H1 (cell line): ENCODE measurements around the gene DPYSL4.

Source experiments
- CEBPB ChIP-seq: IDR thresholded peaks from 2 replicates; pipeline ENCODE4 v1.6.1; 2012; ENCODE audit warnings: low read depth, low read length
- FOSL1 ChIP-seq: IDR thresholded peaks from 2 replicates; pipeline ENCODE4 v1.6.1; 2011; ENCODE audit warnings: mild to moderate bottlenecking, low read depth, low read length, moderate library complexity; ENCODE audit not compliant: insufficient read depth
- GTF2F1 ChIP-seq: IDR thresholded peaks from 2 replicates; pipeline ENCODE4 v1.6.1; 2012; ENCODE audit warnings: low read depth, low read length, improper control_type of control experiment, borderline replicate concordance
- NRF1 ChIP-seq: IDR thresholded peaks from 2 replicates; pipeline ENCODE4 v1.6.1; 2011; ENCODE audit warnings: mild to moderate bottlenecking, low read depth, low read length, improper control_type of control experiment
- POLR2A ChIP-seq, 2 experiments: IDR thresholded peaks; 1 replicate in 1 of 2; 2 replicates in 1 of 2; pipeline ENCODE4 v1.6.1; 2011; ENCODE audit warnings: low read depth in 2 of 2, low read length in 2 of 2, mild to moderate bottlenecking in 2 of 2; ENCODE audit errors: control extremely low read depth in 1 of 2
- SAP30 ChIP-seq: fragments of 300-600 bp; sonication (generic); IDR thresholded peaks from 2 replicates; pipeline ENCODE4 v1.7.1; 2012; ENCODE audit warnings: low read length, moderate library complexity, mild to moderate bottlenecking, inconsistent platforms; ENCODE audit not compliant: insufficient read depth, insufficient replicate concordance
- TF ChIP-seq, protein P1 (sequence below), 3 experiments: IDR thresholded peaks; 1 replicate in 2 of 3; 2 replicates in 1 of 3; pipeline versions ENCODE4 v1.5.1 to v1.6.1; 2011; ENCODE audit warnings: low read length in 3 of 3, mild to moderate bottlenecking in 3 of 3, inconsistent platforms in 2 of 3, low read depth in 1 of 3, moderate library complexity in 1 of 3; ENCODE audit not compliant: insufficient read depth in 1 of 3; ENCODE audit errors: control extremely low read depth in 1 of 3
- TF ChIP-seq, protein P2 (sequence below): IDR thresholded peaks from 2 replicates; pipeline ENCODE4 v1.6.1; 2012; ENCODE audit warnings: low read length, inconsistent platforms
- TF ChIP-seq, protein P3 (sequence below): IDR thresholded peaks from 2 replicates; pipeline ENCODE4 v1.6.1; 2012; ENCODE audit warnings: inconsistent platforms

DNA sequence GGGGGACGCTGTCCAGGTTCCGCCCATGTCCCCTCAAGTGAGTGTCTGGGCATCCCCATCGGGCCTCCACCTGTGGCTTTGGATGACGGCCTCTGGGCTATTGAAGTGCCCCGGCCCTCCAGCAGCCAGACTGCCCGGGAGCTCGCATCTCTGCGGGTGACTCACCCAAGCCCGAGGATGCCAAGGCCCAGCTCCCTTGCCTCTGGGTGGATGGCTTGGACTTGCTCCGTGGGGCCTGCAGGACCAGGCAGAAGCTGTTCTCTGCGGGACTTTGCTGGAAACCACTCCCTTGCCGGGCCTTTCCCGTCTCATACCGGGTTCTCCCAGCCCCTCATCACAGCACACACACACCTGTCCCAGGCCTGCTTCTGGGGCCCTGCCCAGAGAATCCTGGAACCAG is 22.4 kb downstream of the DPYSL4 start:
- no peak for TF ChIP-seq POLR2A (IDR thresholded peaks at IDR 0.05; ENCODE audit: control extremely low read depth in 1 of 2, low read depth in 2 of 2, low read length in 2 of 2)
- TF ChIP-seq, protein P1, sequence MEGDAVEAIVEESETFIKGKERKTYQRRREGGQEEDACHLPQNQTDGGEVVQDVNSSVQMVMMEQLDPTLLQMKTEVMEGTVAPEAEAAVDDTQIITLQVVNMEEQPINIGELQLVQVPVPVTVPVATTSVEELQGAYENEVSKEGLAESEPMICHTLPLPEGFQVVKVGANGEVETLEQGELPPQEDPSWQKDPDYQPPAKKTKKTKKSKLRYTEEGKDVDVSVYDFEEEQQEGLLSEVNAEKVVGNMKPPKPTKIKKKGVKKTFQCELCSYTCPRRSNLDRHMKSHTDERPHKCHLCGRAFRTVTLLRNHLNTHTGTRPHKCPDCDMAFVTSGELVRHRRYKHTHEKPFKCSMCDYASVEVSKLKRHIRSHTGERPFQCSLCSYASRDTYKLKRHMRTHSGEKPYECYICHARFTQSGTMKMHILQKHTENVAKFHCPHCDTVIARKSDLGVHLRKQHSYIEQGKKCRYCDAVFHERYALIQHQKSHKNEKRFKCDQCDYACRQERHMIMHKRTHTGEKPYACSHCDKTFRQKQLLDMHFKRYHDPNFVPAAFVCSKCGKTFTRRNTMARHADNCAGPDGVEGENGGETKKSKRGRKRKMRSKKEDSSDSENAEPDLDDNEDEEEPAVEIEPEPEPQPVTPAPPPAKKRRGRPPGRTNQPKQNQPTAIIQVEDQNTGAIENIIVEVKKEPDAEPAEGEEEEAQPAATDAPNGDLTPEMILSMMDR (IDR thresholded peaks at IDR 0.05; ENCODE audit: control extremely low read depth in 1 of 3, insufficient read depth in 1 of 3, low read depth in 1 of 3, low read length in 3 of 3) = no peak
- TF ChIP-seq SAP30 = no peak
- no peak for TF ChIP-seq FOSL1
- TF ChIP-seq CEBPB = no peak
- TF ChIP-seq, protein P2, sequence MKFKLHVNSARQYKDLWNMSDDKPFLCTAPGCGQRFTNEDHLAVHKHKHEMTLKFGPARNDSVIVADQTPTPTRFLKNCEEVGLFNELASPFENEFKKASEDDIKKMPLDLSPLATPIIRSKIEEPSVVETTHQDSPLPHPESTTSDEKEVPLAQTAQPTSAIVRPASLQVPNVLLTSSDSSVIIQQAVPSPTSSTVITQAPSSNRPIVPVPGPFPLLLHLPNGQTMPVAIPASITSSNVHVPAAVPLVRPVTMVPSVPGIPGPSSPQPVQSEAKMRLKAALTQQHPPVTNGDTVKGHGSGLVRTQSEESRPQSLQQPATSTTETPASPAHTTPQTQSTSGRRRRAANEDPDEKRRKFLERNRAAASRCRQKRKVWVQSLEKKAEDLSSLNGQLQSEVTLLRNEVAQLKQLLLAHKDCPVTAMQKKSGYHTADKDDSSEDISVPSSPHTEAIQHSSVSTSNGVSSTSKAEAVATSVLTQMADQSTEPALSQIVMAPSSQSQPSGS = no peak
- TF ChIP-seq NRF1 = no peak
- TF ChIP-seq, protein P3, sequence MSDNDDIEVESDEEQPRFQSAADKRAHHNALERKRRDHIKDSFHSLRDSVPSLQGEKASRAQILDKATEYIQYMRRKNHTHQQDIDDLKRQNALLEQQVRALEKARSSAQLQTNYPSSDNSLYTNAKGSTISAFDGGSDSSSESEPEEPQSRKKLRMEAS = no peak
- no peak for TF ChIP-seq GTF2F1
